Dermis microvascular lymphatic vessel endothelial cell (primary cell): ENCODE measurements around the gene CBY1. TPM values are rescaled to one million over a fixed set of nuclear protein-coding genes. Genes with fewer than 3 reads are reported as not detected.
"Not testable (repeated sequence)": the region's sequence is repeated elsewhere in the genome, so short reads cannot be mapped to it uniquely, and the experiment has no call there.

Experiments used
- DNase-seq, 2 donors: peaks; one replicate each; pipeline versions ENCODE4 v3.0.0 to v3.0.0-alpha.2; 2010; ENCODE audit warnings: low read depth in 2 of 2
- total RNA-seq: library from RNA; depleted of rRNA; stranded (reverse); fragments of >200 nt; gene quantifications from 2 replicates; pipeline ENCODE4 v1.2.1, GENCODE V29; 2014

The CBY1 gene
- 17.3 and 18.0 TPM in 2 replicates for total RNA-seq

DNA sequence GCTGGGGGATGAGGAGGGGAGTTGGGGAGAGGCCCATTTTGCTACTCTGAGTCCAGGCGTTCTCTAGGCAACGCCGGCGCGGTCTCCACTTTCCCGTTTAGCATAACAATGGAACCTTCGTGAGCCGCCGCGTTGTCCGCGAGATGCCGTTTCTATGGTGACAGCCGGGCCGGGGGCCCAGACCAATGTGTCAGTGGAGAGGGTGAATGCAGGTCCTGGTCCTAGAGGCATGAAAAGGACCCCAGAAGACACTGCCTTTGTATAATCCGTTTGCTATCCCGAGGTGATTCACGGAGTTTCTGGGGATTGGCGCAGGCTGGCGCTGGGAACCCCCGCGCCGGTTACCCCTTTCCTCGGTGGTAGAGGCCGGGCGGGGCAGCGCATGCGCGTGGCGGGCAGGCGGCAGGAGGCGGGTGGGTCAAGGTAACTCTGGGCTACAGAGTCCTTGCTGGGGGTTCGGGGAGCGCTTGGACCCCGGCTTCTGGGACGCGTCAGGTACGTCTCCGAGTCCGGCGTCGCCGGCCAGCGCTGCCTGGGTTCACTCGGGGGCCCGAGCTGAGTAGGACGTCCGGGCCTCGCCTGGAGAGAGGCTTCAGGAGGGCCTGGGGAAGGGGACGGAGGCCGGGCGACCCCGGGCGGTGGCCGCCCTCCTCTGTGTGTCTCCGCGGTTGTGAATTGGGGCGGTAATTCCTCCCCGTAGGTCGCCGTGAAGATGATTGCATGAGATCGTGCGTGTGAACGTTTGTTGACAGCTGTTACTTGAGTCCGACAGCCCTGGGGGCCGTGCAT, at the start of gene CBY1, which contains the start of gene FAM227A:
Gene CBY1 (plus strand): TSS at position 383 of the 789 bp plus-strand sequence. CDS start 11,417 bp downstream, outside the sequence.
Gene FAM227A (minus strand): TSS at position 137 of the 789 bp plus-strand sequence. CDS start 6,224 bp downstream, outside the sequence.
- DNase-seq, result peak; percentile 84 to 91

DNA sequence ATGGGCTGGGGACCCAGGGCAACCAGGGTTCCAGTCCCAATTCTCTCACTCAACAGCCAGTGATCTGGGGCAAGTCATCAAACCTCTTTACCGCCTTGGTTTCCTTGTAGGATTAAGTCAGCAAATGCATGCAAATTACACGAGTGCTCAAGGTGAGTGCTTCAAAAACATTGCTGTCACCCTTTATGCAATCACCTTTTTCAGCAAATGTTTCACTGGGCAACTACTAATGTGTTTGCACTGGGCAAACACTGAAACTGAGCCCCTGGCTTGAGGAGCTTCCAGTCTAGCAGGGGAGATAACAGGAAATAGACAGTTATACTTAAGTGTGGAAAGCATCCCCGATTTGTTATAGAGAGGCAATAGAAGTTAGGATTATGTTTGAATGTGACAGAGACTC, 48.8 kb upstream of the CBY1 start:
- no peak for DNase-seq

DNA sequence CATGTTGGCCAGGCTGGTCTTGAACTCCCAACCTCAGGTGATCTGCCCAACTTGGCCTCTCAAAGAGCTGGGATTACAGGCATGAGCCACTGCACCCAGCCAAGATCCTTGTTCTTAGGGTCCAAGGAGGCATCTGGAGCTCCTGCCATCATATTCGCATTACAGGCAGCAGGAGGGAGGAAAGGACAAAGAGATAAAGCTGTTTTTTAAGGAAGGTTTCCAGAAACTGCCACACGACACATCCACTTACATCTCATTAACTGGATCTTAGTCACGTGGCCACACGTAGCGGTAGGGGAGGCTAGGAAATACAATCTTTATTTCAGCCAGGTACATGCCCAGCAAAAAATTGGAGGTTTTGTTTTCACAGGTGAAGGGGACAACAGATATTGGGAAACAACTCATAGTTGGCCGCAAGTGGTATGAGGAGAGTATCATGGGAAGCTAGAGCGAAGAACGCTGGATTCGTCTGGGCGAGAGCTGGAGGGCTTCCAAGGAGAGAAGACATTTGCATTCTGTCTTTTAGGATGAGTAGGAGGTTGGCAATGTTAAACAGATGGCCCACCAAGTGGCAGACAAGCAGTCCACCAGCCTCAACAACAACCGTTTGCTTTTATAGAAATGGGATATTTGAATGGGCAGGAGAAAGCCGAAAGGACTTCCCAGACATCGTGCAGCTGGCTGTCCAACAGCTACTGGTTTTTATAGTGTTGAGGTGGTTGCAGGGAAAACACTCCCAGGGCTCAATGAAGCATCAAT, 47.3 kb upstream of the CBY1 start:
- DNase-seq, result no peak

GRCh38 chr22:38610234-38610633, 46.2 kb upstream of the CBY1 start:
- DNase-seq, result no peak

DNA sequence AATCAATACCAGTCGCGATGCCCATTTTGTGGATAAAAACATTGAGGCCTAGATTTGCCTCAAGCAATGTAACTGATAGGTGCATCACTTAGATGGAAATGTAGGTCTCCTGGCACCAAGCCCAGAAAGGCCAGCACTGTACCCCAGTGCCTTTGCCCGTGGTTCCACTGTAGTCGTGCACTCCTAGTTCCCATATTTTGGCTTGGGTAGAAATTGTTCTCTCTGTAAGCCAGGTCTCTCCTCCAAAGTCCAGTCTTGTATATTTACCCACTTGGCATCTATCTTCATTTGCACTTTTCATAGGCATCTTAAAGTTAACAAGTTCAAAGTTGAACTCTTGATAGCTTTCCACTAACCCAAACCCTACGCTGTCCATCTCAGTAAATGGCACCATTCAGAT, 44.9 kb upstream of the CBY1 start:
- no peak for DNase-seq

DNA sequence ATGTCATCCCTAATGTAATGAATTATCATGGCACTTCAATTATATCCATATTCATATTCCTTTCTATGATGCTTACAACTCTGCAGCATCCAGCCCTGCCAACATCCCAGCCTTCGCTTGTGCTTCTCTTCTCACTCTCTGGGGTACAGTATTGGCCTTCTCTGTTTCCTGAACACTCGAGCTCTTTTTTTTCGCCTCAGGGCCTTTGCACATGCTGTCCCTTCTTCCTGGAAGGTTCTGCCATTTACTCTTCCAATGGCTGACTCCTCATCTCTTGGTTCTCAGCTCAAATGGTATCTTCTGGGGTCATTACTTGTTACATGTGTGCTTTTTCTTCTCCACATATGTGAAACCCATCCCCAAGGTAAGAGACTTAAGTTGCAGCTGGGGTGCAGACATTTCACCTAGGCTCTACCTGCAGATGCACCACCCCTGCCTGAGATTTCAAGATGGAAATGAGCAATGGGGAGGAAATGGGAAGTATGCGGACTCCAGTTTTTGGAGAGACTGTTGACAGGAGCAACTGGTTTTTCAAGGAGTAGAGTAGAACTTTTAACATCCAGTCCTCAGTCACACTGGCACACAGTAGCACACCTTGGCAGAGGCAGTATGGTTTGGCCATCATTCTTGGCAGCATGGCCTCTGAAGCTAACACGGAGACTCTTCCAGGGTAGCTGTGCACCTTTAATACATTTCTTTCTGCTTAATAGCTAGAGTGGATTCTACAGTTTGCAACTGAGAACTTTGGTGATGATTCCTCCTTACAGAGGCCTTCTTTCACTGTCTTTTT, 44.0 kb upstream of the CBY1 start:
- DNase-seq, result no peak

DNA sequence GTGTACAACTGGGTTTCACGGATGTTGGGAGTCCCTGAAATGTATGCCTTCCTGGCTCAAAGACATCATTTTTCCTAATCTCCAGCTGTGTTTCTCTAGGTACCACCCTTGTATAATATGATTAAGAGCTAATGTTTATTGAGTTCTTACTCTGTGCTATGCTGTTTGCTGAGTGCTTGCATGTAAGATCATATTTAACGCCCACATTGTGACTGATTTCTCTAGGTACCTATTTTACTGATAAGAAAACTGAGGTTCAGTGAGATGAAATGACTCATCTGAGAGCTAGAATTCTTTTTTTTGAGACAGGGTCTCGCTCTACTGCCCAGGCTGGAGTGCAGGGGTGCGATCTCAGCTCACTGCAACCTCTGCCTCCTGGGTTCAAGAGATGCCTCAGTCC, 42.9 kb upstream of the CBY1 start:
- no peak for DNase-seq

GRCh38 chr22:38614332-38615063, 41.9 kb upstream of the CBY1 start:
- DNase-seq, result no peak

GRCh38 chr22:38615064-38615405, 41.4 kb upstream of the CBY1 start:
- DNase-seq, result not testable (repeated sequence)

- no peak for DNase-seq
These were observed 38.2 kb upstream of the CBY1 start for GRCh38 chr22:38618258-38618657.

GRCh38 chr22:38618682-38619081, 37.8 kb upstream of the CBY1 start:
- DNase-seq, result peak in 1 of 2 donors; percentile 17

DNA sequence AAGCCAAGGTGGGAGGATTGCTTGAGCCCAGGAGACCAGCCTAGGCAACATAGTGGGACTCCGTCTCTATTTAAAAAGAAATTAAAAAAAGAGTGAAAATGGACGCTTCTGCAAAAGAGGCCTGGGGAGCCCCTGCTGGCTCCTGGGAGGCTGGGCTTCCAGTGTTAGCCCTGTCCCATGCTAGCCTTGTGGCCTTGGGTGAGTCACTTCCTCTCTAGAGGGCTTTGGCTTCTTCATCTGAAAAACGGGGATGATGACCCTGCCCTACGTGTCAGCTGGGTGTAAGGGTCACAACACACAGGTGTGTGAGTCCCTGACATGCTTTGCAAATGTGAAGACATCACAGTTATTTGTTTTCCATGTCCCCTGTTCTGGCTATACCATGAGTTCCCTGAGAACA, 33.1 kb upstream of the CBY1 start:
- DNase-seq, result no peak

DNA sequence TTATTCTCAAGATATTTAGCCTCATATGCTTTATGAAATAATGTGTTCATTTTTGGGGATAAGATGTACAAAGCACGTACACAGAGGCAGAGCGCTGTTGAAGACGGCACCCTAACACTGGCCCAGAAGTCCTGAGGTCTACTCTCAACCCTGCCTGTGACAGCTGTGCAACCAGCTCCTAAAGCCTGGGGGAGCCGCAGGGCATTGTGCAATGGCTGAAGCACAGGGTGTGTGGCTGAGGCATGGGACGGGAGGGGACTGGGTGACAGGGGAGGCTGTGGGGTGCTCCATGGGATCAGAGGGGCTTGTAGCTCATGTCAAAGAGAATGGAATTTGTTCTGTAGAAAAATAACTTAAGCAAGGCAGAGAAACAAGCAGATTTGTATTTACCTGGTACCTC, 28.0 kb upstream of the CBY1 start:
- no peak for DNase-seq

GRCh38 chr22:38629108-38629507, 27.3 kb upstream of the CBY1 start:
- DNase-seq, result peak in 1 of 2 donors; percentile 15

GRCh38 chr22:38631724-38632123, 24.7 kb upstream of the CBY1 start:
- DNase-seq, result no peak

DNA sequence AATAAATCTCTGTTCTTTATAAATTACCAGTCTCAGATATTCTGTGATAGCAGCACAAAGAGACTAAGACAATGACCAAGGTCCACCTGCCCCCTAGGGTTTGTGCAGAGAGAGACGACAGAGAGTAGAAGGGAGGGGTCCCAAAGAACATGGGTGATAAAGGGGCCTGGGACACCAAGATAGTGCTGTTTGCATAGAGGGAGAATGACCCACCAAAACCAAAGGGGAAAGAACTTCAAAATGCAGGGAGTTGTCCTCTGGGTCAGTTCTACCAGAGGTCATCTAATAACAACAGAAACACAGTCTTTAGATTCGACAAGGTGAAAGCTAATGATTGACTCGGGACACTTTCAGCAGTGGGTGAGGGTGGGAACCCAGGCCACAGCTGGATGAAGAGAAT, 23.9 kb upstream of the CBY1 start:
- no peak for DNase-seq

DNA sequence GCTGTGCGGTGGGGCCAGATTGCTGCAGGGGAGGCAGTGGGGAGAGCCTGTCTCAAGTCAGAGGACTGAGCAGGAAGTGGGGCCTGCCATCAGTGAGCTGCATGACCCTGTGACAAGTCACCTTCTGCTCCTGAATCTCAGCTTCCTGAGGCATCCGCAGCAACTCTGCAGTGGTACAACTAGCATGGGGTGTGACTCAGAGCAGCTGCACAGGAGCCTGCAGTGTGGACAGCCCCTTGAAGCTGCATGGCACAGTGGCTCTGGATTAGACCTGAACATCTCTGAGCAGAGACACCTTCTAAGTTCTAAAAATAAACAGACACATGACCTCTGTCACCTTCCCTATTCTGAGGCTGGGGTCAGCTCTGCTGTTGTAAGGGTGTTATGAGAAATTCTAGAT, 18.2 kb upstream of the CBY1 start:
- DNase-seq, result no peak

DNA sequence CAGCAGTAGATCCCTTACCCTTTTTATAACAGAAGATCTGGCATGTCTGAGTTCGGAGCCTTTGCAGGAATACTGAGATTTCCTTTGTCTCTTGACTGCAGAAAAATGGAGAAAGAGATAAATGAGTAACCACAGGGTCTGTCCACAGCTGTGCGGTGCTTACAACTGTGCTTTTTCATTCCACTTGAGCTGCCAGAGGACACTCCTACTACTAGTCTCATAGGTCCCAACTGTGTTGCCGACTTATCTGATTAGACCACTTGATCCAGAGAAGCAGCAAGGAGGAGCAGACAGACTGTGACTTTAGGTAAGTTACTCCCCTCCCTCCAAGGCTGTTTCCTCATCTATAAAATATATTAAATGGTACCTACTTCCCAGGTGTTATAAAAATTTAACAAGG, 17.7 kb upstream of the CBY1 start:
- DNase-seq, result no peak

GRCh38 chr22:38641476-38642040, 14.9 kb upstream of the CBY1 start:
- no peak for DNase-seq

- not testable (repeated sequence) for DNase-seq
These were observed 12.2 kb upstream of the CBY1 start for GRCh38 chr22:38644245-38644644.

DNA sequence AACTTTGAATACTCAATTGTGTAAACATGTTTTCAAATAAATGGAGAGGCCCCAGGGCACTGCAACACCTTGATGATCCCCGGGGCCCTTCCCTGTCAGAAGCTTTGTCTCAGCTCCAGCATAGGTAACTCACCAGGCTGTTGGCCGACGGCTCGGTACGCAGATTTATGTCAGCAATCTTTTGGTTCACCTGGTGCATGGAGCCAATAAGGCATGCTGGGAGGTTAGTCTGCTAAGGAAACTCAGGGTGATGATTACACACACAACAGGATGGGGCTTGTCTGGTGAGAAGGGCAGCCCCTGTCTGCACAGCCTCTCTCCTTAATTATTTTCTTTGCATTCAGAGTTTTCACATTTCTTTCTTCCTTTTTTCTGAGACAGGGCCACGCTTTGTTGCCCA, 11.0 kb upstream of the CBY1 start:
- DNase-seq, result no peak
